ENCODE measurements around the gene USP36.

The USP36 gene

GRCh38 chr17:78875363-78876093 lies 34.9 kb upstream of the USP36 start:
- TF ChIP-seq ZBTB7A (IDR thresholded peaks at IDR 0.05; ENCODE audit: low read depth) (no peak), TEAD4 (IDR thresholded peaks at IDR 0.05) (no peak), EP300 (IDR thresholded peaks at IDR 0.05; ENCODE audit: borderline replicate concordance) (no peak), MAX (IDR thresholded peaks at IDR 0.05) (no peak), CREB1 (IDR thresholded peaks at IDR 0.05; ENCODE audit: low read depth) (no peak), EGR1 (IDR thresholded peaks at IDR 0.05) (no peak), NFIC (IDR thresholded peaks at IDR 0.05) (no peak)

- TF ChIP-seq YY1 (IDR thresholded peaks at IDR 0.05; ENCODE audit: low read depth) = no peak
- no peak for TF ChIP-seq ZBTB7A (IDR thresholded peaks at IDR 0.05; ENCODE audit: low read depth)
- TF ChIP-seq MAX (IDR thresholded peaks at IDR 0.05) = peak; percentile 31; the same call in 1 of the 2 replicates
- TF ChIP-seq NFIC (IDR thresholded peaks at IDR 0.05) = peak; percentile 88
- TF ChIP-seq USF1 (IDR thresholded peaks at IDR 0.05) = no peak
- TF ChIP-seq TCF12 (IDR thresholded peaks at IDR 0.05; ENCODE audit: low read depth) = peak; percentile 92
- no peak for TF ChIP-seq RAD21 (IDR thresholded peaks at IDR 0.05; ENCODE audit: low read depth)
- no peak for TF ChIP-seq FOXM1 (IDR thresholded peaks at IDR 0.05; ENCODE audit: borderline replicate concordance, low read depth)
- no peak for TF ChIP-seq REST (IDR thresholded peaks at IDR 0.05; ENCODE audit: low read depth)
- TF ChIP-seq TEAD4 (IDR thresholded peaks at IDR 0.05) = peak; percentile 51
- no peak for TF ChIP-seq TAF1 (IDR thresholded peaks at IDR 0.05; ENCODE audit: low read depth)
These were observed 33.1 kb upstream of the USP36 start for GRCh38 chr17:78873519-78874340.

GRCh38 chr17:78872486-78872885 lies 31.9 kb upstream of the USP36 start:
- TF ChIP-seq TEAD4 (IDR thresholded peaks at IDR 0.05) (no peak), ZBTB7A (IDR thresholded peaks at IDR 0.05; ENCODE audit: low read depth) (no peak), NFIC (IDR thresholded peaks at IDR 0.05) (no peak), YY1 (IDR thresholded peaks at IDR 0.05; ENCODE audit: low read depth) (no peak), CREB1 (IDR thresholded peaks at IDR 0.05; ENCODE audit: low read depth) (no peak)

- TF ChIP-seq FOXM1 (IDR thresholded peaks at IDR 0.05; ENCODE audit: borderline replicate concordance, low read depth) (no peak), EP300 (IDR thresholded peaks at IDR 0.05; ENCODE audit: borderline replicate concordance) (no peak), TCF12 (IDR thresholded peaks at IDR 0.05; ENCODE audit: low read depth) (no peak)
These were observed 30.0 kb upstream of the USP36 start for GRCh38 chr17:78870621-78871020.

GRCh38 chr17:78868391-78868790 lies 27.8 kb upstream of the USP36 start:
- TF ChIP-seq TEAD4 (IDR thresholded peaks at IDR 0.05) = no peak
- TF ChIP-seq RAD21 (IDR thresholded peaks at IDR 0.05; ENCODE audit: low read depth) = no peak
- no peak for TF ChIP-seq ZBTB7A (IDR thresholded peaks at IDR 0.05; ENCODE audit: low read depth)
- TF ChIP-seq TAF1 (IDR thresholded peaks at IDR 0.05; ENCODE audit: low read depth) = no peak
- no peak for TF ChIP-seq NFIC (IDR thresholded peaks at IDR 0.05)
- TF ChIP-seq CEBPB (IDR thresholded peaks at IDR 0.05) = no peak
- no peak for TF ChIP-seq TCF12 (IDR thresholded peaks at IDR 0.05; ENCODE audit: low read depth)
- TF ChIP-seq USF1 (IDR thresholded peaks at IDR 0.05) = no peak
- no peak for TF ChIP-seq REST (IDR thresholded peaks at IDR 0.05; ENCODE audit: low read depth)
- TF ChIP-seq CREB1 (IDR thresholded peaks at IDR 0.05; ENCODE audit: low read depth) = no peak
- no peak for TF ChIP-seq YY1 (IDR thresholded peaks at IDR 0.05; ENCODE audit: low read depth)
- TF ChIP-seq FOXM1 (IDR thresholded peaks at IDR 0.05; ENCODE audit: borderline replicate concordance, low read depth) = no peak
- TF ChIP-seq EGR1 (IDR thresholded peaks at IDR 0.05) = no peak
- no peak for TF ChIP-seq MAX (IDR thresholded peaks at IDR 0.05)
- no peak for TF ChIP-seq EP300 (IDR thresholded peaks at IDR 0.05; ENCODE audit: borderline replicate concordance)

Measured in Ishikawa (cell line).